Gastroesophageal sphincter (tissue), 4 donors: ENCODE measurements around the gene ENTPD1. TPM values are rescaled to one million over a fixed set of nuclear protein-coding genes. Genes with fewer than 3 reads are reported as not detected.

Experiments used
- ATAC-seq: fragments of 150-250 bp; one replicate; pipeline ENCODE4 v1.9.1; 2016; ENCODE audit warnings: mild to moderate bottlenecking, moderate library complexity
- H3K27ac ChIP-seq, 4 donors: fragments of 200-600 bp; sonication (generic) in 3 of 4; 1 replicate in 3 of 4; 2 replicates in 1 of 4; pipeline ENCODE4 v1.5.1; 2016 to 2019
- H3K27me3 ChIP-seq: fragments of 200-600 bp; sonication (generic); one replicate; pipeline ENCODE4 v1.5.1; 2019
- H3K36me3 ChIP-seq, 2 donors: fragments of 200-600 bp; sonication (generic); one replicate each; pipeline ENCODE4 v1.5.1; 2019; ENCODE audit warnings: control low read depth in 1 of 2
- H3K4me1 ChIP-seq, 3 donors: fragments of 200-600 bp; sonication (generic); 1 replicate in 2 of 3; 2 replicates in 1 of 3; pipeline ENCODE4 v1.5.1; 2016 to 2019; ENCODE audit warnings: control low read depth in 2 of 3
- H3K4me3 ChIP-seq, 2 donors: fragments of 200-600 bp; sonication (generic); one replicate each; pipeline ENCODE4 v1.5.1; 2019; ENCODE audit warnings: mild to moderate bottlenecking in 1 of 2, moderate library complexity in 1 of 2
- H3K9me3 ChIP-seq, 3 donors: fragments of 200-600 bp; sonication (generic); one replicate each; pipeline ENCODE4 v1.5.1; 2017 to 2019; ENCODE audit warnings: control low read depth in 2 of 3
- CTCF ChIP-seq, 4 experiments: fragments of 200-600 bp in 2 of 4; fragments of 450-650 bp in 2 of 4; sonication (generic) in 1 of 4; IDR thresholded peaks; one replicate each; pipeline ENCODE4 v1.5.1; 2017 to 2019; ENCODE audit warnings: antibody characterized with exemption in 4 of 4, mild to moderate bottlenecking in 2 of 4, moderate library complexity in 2 of 4
- EP300 ChIP-seq: sonication (generic); formaldehyde crosslinking; IDR thresholded peaks from one replicate; pipeline ENCODE4 v1.6.1; 2017; ENCODE audit warnings: antibody characterized with exemption, mild to moderate bottlenecking
- POLR2A ChIP-seq, 2 donors: fragments of 450-650 bp; IDR thresholded peaks; one replicate each; pipeline ENCODE4 v1.6.1; 2017; ENCODE audit warnings: antibody characterized with exemption in 2 of 2, mild to moderate bottlenecking in 2 of 2, moderate library complexity in 1 of 2
- POLR2AphosphoS5 ChIP-seq: sonication (generic); formaldehyde crosslinking; IDR thresholded peaks from one replicate; pipeline ENCODE4 v1.6.1; 2017; ENCODE audit warnings: antibody characterized with exemption
- WGBS, 2 donors: methylation state at CpG; one replicate each; pipeline ENCODE4 v1.1.5; 2018; ENCODE audit warnings: low coverage in 1 of 2; 5-methylcytosine and 5-hydroxymethylcytosine counted together
- total RNA-seq, 4 donors: library from RNA; depleted of rRNA; stranded (reverse); fragments of >200 nt; gene quantifications; one replicate each; pipeline ENCODE4 v1.1.0, GENCODE V29; 2016

The ENTPD1 gene
- total RNA-seq, 4 donors from 2014 or later, result 34.4 to 69.7 (median 39.3) TPM

- no peaks in the 10 kb centered on the region for H3K9me3 ChIP-seq
- no peak for ATAC-seq
- no peaks in the 10 kb centered on the region for H3K27me3 ChIP-seq
- peak overlapping the region in 1 of 4 donors; percentile 24 for H3K27ac ChIP-seq
- peaks cover 3 to 49% (median 21%) of the 10 kb centered on the region in 3 donors for H3K4me1 ChIP-seq
- WGBS, 2 donors, result 64 to 85% methylated on average over 6 of the region's 6 CpGs
- TF ChIP-seq EP300, result no peak
- TF ChIP-seq CTCF (IDR thresholded peaks at IDR 0.05), result no peak
- no peak for TF ChIP-seq POLR2A (IDR thresholded peaks at IDR 0.05)
- TF ChIP-seq POLR2AphosphoS5, result no peak
- H3K36me3 ChIP-seq, result no peaks in the 10 kb centered on the region
- H3K4me3 ChIP-seq, result no peak overlapping the region
Measured at GRCh38 chr10:95815701-95816240, 59.8 kb downstream of the ENTPD1 start.

- Histone ChIP-seq H3K4me3 (no peak overlapping the region), H3K27ac (peak overlapping the region in 1 of 4 donors; percentile 15), H3K27me3 (no peaks in the 10 kb centered on the region), H3K9me3 (no peaks in the 10 kb centered on the region), H3K4me1 (peaks cover 3 to 49% (median 20%) of the 10 kb centered on the region in 3 donors), H3K36me3 (no peaks in the 10 kb centered on the region)
- ATAC-seq, result no peak
- WGBS, 2 donors, result 91 to 100% methylated on average over 1 of the region's 1 CpG
- TF ChIP-seq POLR2AphosphoS5 (no peak), CTCF (IDR thresholded peaks at IDR 0.05) (no peak), EP300 (no peak), POLR2A (IDR thresholded peaks at IDR 0.05) (no peak)
Measured at GRCh38 chr10:95818010-95818409, 62.0 kb downstream of the ENTPD1 start.

GRCh38 chr10:95818668-95819067 is 62.7 kb downstream of the ENTPD1 start:
- Histone ChIP-seq H3K36me3 (no peaks in the 10 kb centered on the region), H3K27me3 (no peaks in the 10 kb centered on the region), H3K27ac (peak overlapping the region in 3 of 4 donors; percentile 3 to 16 (median 15)), H3K4me1 (peaks cover 3 to 44% (median 15%) of the 10 kb centered on the region in 3 donors), H3K4me3 (no peak overlapping the region), H3K9me3 (no peaks in the 10 kb centered on the region)
- TF ChIP-seq POLR2A (IDR thresholded peaks at IDR 0.05), result no peak
- no peak for TF ChIP-seq EP300
- TF ChIP-seq POLR2AphosphoS5, result no peak
- TF ChIP-seq CTCF (IDR thresholded peaks at IDR 0.05), result no peak
- ATAC-seq, result no peak
- WGBS, 2 donors, result 10 to 36% methylated on average over 2 of the region's 2 CpGs

- no peak overlapping the region for H3K4me3 ChIP-seq
- H3K27ac ChIP-seq, result peak overlapping the region in 2 of 4 donors; percentile 16 to 41
- no peaks in the 10 kb centered on the region for H3K9me3 ChIP-seq
- H3K4me1 ChIP-seq, result peaks cover 3 to 33% (median 7%) of the 10 kb centered on the region in 3 donors
- no peaks in the 10 kb centered on the region for H3K27me3 ChIP-seq
- 31 to 46% methylated on average over 2 of the region's 2 CpGs for WGBS, 2 donors
- no peak for TF ChIP-seq POLR2A (IDR thresholded peaks at IDR 0.05)
- no peak for TF ChIP-seq POLR2AphosphoS5
- no peak for TF ChIP-seq CTCF (IDR thresholded peaks at IDR 0.05)
- no peak for TF ChIP-seq EP300
- H3K36me3 ChIP-seq, result no peaks in the 10 kb centered on the region
- no peak for ATAC-seq
Measured at GRCh38 chr10:95819620-95820329, 63.8 kb downstream of the ENTPD1 start.

- 81 to 85% methylated on average over 3 of the region's 3 CpGs for WGBS, 2 donors
- H3K36me3 ChIP-seq, result no peaks in the 10 kb centered on the region
- peak overlapping the region in 1 of 4 donors; percentile 41 for H3K27ac ChIP-seq
- TF ChIP-seq EP300, result no peak
- no peak for TF ChIP-seq POLR2AphosphoS5
- no peak for TF ChIP-seq CTCF (IDR thresholded peaks at IDR 0.05)
- no peak for TF ChIP-seq POLR2A (IDR thresholded peaks at IDR 0.05)
- H3K27me3 ChIP-seq, result no peaks in the 10 kb centered on the region
- no peak for ATAC-seq
- H3K4me3 ChIP-seq, result no peak overlapping the region
- H3K9me3 ChIP-seq, result no peaks in the 10 kb centered on the region
- peaks cover 3 to 27% (median 5%) of the 10 kb centered on the region in 3 donors for H3K4me1 ChIP-seq
Measured at GRCh38 chr10:95820363-95820762, 64.4 kb downstream of the ENTPD1 start.
